Spleen (tissue), 11 donors: ENCODE data around the gene PPP1R18. TPM values are rescaled to one million over a fixed set of nuclear protein-coding genes. Genes with fewer than 3 reads are reported as not detected.
A peak's percentile ranks its signal among the peaks of the same experiment; 100 is the strongest.
"Not testable (repeated sequence)": the region's sequence is repeated elsewhere in the genome, so short reads cannot be mapped to it uniquely, and the experiment has no call there.

Experiments
- DNase-seq: peaks from one replicate; pipeline ENCODE4 v3.0.0-alpha.2; 2020
- H3K27ac ChIP-seq, 8 donors: fragments of 200-600 bp; sonication (generic) in 7 of 8; 1 replicate in 4 of 8; 2 replicates in 4 of 8; pipeline versions ENCODE4 v1.5.0 to v1.8.0; 2016 to 2021; ENCODE audit warnings: inconsistent platforms in 4 of 8, mild to moderate bottlenecking in 4 of 8, moderate library complexity in 1 of 8
- H3K27me3 ChIP-seq, 7 donors: fragments of 200-600 bp; sonication (generic) in 6 of 7; replicated peaks in 1 of 7; 1 replicate in 4 of 7; 2 replicates in 3 of 7; pipeline versions ENCODE4 v1.5.0 to v1.8.0; 2016 to 2021; ENCODE audit warnings: inconsistent platforms in 3 of 7, mild to moderate bottlenecking in 1 of 7
- H3K36me3 ChIP-seq, 6 donors: fragments of 200-600 bp; sonication (generic) in 5 of 6; 1 replicate in 4 of 6; 2 replicates in 2 of 6; pipeline versions ENCODE4 v1.5.0 to v1.8.0; 2016 to 2021; ENCODE audit warnings: inconsistent platforms in 2 of 6
- H3K4me1 ChIP-seq, 6 donors: fragments of 200-600 bp; sonication (generic) in 5 of 6; 1 replicate in 3 of 6; 2 replicates in 3 of 6; pipeline versions ENCODE4 v1.5.0 to v1.8.0; 2016 to 2021; ENCODE audit warnings: inconsistent platforms in 3 of 6
- H3K4me3 ChIP-seq, 8 donors: fragments of 200-600 bp; sonication (generic) in 7 of 8; 1 replicate in 4 of 8; 2 replicates in 4 of 8; pipeline versions ENCODE4 v1.5.0 to v1.8.0; 2016 to 2021; ENCODE audit warnings: inconsistent platforms in 4 of 8, mild to moderate bottlenecking in 4 of 8, moderate library complexity in 2 of 8
- H3K9me3 ChIP-seq, 8 donors: fragments of 200-600 bp; sonication (generic) in 7 of 8; 1 replicate in 4 of 8; 2 replicates in 4 of 8; pipeline versions ENCODE4 v1.5.0 to v1.8.0; 2016 to 2021; ENCODE audit warnings: inconsistent platforms in 4 of 8
- POLR2A ChIP-seq, 3 donors: fragments of 450-650 bp; IDR thresholded peaks; one replicate each; pipeline ENCODE4 v1.5.1; 2017; ENCODE audit warnings: antibody characterized with exemption in 3 of 3, mild to moderate bottlenecking in 1 of 3
- POLR2AphosphoS5 ChIP-seq, 3 donors: sonication (generic); formaldehyde crosslinking; IDR thresholded peaks; one replicate each; pipeline ENCODE4 v1.5.1; 2017; ENCODE audit warnings: antibody characterized with exemption in 3 of 3
- WGBS, 5 donors: extraction: QIAGEN DNeasy Blood & Tissue Kit in 3 of 5; methylation state at CpG; one replicate each; pipeline versions ENCODE4 v1.1.5 to v1.1.7; 2013 to 2018; 5-methylcytosine and 5-hydroxymethylcytosine counted together
- intact Hi-C: fragments of 100-400 bp; cut with DNase I; formaldehyde crosslinking; loops from one replicate; pipeline ENCODE4 v1.15.0; 2023; ENCODE audit warnings: low total_unique reads
- polyA plus RNA-seq, 3 donors: library from polyadenylated mRNA; stranded (reverse); fragments of 200-250 nt; gene quantifications; one replicate each; pipeline ENCODE4 v1.2.1, GENCODE V29; 2013
- total RNA-seq, 7 donors: library from RNA; depleted of rRNA in 3 of 7; stranded (reverse); fragments of >200 nt in 3 of 7; fragmentation: NEBNext Ultra II Directional in 4 of 7; extraction: Animal tissue kit (Norgen Biotek cat#: 25700) in 4 of 7; gene quantifications; one replicate each; pipeline versions ENCODE4 v1.1.0 to v1.2.1, GENCODE V29; 2016 to 2021
- TF ChIP-seq, protein P1 (sequence below), 11 experiments: fragments of 200-600 bp in 7 of 11; fragments of 450-650 bp in 4 of 11; sonication (generic) in 4 of 11; IDR thresholded peaks in 8 of 11; conservative IDR thresholded peaks in 3 of 11; 1 replicate in 7 of 11; 2 replicates in 4 of 11; pipeline versions ENCODE4 v1.4.0 to v1.8.0; 2016 to 2021; ENCODE audit warnings: antibody characterized with exemption in 11 of 11, inconsistent platforms in 4 of 11, mild to moderate bottlenecking in 1 of 11
- donor health status: healthy with polysubstance abuse.
- donor health status: DM: no; HTN: no; CAD: no; lungs with moderate emphysema.
- donor health status: DM: no; HTN: no; CAD: no.
- donor health status: Bipolar disorder and iron deficiency.
- donor health status: healthy.
- donor health status: DM: no; HTN: no; CAD: no.
- donor health status: DM: yes; HTN: yes; CAD: no.

PPP1R18 gene
- total and polyA plus RNA-seq, 10 donors = 128 to 188 (median 155) TPM

DNA sequence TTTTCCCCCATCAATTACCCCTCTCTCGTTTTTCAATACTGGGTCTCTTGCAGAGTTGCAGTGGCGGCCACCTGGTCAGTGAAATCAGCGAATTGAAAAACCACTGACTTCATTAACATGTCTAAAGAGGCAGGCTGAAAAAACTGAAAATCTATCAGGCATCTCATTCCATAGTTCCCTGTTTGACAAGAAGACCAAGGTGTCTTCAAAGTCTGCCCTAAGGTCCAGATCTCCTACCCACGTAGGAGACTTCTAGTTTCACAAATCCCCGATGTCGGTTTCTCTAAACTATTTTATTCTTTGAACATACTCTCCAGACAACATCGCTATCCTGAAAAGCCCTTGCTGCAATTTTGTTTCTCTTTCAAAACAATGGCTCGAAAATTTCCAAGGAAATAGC is 32.9 kb upstream of the PPP1R18 start:
- intact Hi-C loops = no loop called here
- TF ChIP-seq POLR2A (IDR thresholded peaks at IDR 0.05) (no peak), POLR2AphosphoS5 (IDR thresholded peaks at IDR 0.05) (no peak)
- TF ChIP-seq, protein P1, sequence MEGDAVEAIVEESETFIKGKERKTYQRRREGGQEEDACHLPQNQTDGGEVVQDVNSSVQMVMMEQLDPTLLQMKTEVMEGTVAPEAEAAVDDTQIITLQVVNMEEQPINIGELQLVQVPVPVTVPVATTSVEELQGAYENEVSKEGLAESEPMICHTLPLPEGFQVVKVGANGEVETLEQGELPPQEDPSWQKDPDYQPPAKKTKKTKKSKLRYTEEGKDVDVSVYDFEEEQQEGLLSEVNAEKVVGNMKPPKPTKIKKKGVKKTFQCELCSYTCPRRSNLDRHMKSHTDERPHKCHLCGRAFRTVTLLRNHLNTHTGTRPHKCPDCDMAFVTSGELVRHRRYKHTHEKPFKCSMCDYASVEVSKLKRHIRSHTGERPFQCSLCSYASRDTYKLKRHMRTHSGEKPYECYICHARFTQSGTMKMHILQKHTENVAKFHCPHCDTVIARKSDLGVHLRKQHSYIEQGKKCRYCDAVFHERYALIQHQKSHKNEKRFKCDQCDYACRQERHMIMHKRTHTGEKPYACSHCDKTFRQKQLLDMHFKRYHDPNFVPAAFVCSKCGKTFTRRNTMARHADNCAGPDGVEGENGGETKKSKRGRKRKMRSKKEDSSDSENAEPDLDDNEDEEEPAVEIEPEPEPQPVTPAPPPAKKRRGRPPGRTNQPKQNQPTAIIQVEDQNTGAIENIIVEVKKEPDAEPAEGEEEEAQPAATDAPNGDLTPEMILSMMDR (IDR thresholded peaks at IDR 0.05 in 8 of 11, conservative IDR thresholded peaks at IDR 0.05 in 3 of 11) = no peak
- H3K9me3 ChIP-seq = no peaks in the 10 kb centered on the region
- DNase-seq = peak; percentile 37
- peaks cover 0 to 36% (median 22%) of the 10 kb centered on the region in 6 donors for H3K36me3 ChIP-seq
- H3K4me1 ChIP-seq = peaks cover 31 to 80% (median 70%) of the 10 kb centered on the region in 6 donors
- WGBS, 5 donors = 13 to 16% (median 16%) methylated on average over 8 of the region's 8 CpGs
- H3K4me3 ChIP-seq = peak overlapping the region; percentile 80 to 97 (median 94)
- no peaks in the 10 kb centered on the region for H3K27me3 ChIP-seq
- peak overlapping the region; percentile 76 to 99 (median 98) for H3K27ac ChIP-seq

DNA sequence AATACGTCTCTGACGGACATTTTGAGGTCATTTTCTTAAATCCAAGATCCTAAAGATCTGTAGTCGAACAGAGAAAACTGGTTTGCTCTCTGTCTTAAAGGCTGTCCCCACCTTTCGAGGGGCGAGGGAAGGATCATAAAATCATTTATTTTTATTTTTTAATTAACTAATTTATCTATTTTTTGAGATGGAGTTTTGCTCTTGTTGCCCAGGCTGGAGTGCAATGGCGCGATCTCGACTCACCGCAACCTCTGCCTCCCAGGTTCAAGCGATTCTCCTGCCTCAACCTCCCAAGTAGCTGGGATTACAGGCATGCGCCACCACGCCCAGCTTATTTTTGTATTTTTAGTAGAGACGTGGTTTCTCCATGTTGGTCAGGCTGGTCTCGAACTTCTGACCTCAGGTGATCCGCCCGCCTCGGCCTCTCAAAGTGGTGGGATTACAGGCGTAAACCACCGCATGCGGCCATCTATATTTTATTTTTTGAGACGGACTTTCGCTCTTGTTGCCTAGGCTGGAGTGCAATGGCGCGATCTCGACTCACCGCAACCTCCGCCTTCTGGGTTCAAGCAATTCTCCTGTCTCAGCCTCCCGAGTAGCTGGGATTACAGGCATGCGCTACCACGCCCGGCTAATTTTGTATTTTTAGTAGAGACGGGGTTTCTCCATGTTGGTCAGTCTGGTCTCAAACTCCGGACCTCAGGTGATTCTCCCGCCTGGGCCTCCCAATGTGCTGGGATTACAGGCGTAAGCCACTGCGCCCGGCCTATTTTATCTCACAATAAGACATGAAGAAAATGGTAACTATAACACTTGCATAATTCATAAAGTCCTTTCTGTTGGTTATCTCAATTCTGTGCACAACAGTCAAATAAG is 31.6 kb upstream of the PPP1R18 start:
- H3K4me1 ChIP-seq = peaks cover 25 to 70% (median 57%) of the 10 kb centered on the region in 6 donors
- peaks cover 0 to 36% (median 19%) of the 10 kb centered on the region in 6 donors for H3K36me3 ChIP-seq
- H3K9me3 ChIP-seq, intact Hi-C loops, H3K27me3 ChIP-seq, DNase-seq: not testable (repeated sequence)
- peak overlapping the region; percentile 23 to 92 (median 49) for H3K4me3 ChIP-seq
- peak overlapping the region; percentile 78 to 99 (median 97) for H3K27ac ChIP-seq
- 71 to 78% (median 77%) methylated on average over 36 to 37 of the region's 37 CpGs for WGBS, 5 donors

DNA sequence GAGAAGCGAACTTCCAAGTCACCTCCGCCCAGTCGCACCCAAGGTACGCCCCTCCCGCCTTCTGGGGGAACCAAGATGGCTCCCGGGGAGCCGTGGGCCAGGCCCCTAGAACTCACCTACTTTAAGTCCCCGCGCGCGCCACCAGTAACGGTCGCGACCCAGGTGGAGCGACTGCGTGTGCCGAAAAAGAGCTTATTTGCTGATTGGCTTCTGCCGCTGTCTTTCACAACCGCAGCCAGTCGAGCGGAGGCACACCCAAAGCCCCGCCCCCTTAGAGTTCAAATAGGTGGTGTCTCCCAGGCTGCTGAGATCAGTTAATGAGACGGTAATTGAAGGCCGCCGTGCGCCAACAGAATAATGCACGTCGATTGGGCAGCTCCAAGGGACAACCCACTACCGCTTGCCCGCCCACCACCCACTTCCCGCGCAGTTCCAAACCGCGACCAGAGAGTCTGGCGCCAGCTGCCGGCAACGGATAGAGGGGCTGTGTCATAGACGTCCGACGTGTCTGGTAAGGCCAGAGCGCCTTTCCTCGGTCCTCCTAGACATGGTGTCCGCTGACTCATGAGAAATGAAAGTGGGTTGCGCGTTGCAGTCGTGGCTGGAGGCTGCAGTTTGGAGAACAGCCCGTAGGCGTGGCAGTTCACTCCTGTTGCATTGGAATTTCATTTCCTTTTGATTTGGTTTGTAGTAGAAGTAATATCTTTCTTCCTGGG is 30.8 kb upstream of the PPP1R18 start, which contains the start of gene MDC1:
TSS of gene MDC1 (minus strand) at position 153 of the 716 bp plus-strand sequence. CDS start 2,106 bp downstream, outside the sequence.
- intact Hi-C loops = no loop called here
- peak; percentile 100 for DNase-seq
- 0% methylated on average over 31 to 48 of the region's 48 CpGs for WGBS, 5 donors
- peaks cover 17 to 65% (median 49%) of the 10 kb centered on the region in 6 donors for H3K4me1 ChIP-seq
- peak within 1 kb of the TSS; percentile 93 to 99 (median 97) for H3K27ac ChIP-seq
- peak within 1 kb of the TSS; percentile 48 to 92 (median 56) for H3K4me3 ChIP-seq
- TF ChIP-seq POLR2AphosphoS5 (IDR thresholded peaks at IDR 0.05) (peak; percentile 98 to 100 (median 99)), POLR2A (IDR thresholded peaks at IDR 0.05) (peak; percentile 25 to 96 (median 92))
- TF ChIP-seq, protein P1 (IDR thresholded peaks at IDR 0.05 in 8 of 11, conservative IDR thresholded peaks at IDR 0.05 in 3 of 11) = peak; percentile 49 to 89 (median 76)
- no peaks in the 10 kb centered on the region for H3K9me3 ChIP-seq
- H3K36me3 ChIP-seq = peaks cover 0 to 36% (median 21%) of the 10 kb centered on the region in 6 donors
- H3K27me3 ChIP-seq = no peaks in the 10 kb centered on the region

- WGBS, 5 donors = 1 to 7% (median 3%) methylated on average over 3 to 8 of the region's 8 CpGs
- no peak for DNase-seq
- peaks cover 0 to 36% (median 25%) of the 10 kb centered on the region in 6 donors for H3K36me3 ChIP-seq
- H3K4me3 ChIP-seq = peak overlapping the region; percentile 48 to 92 (median 56)
- H3K9me3 ChIP-seq = no peaks in the 10 kb centered on the region
- no peaks in the 10 kb centered on the region for H3K27me3 ChIP-seq
- intact Hi-C loops = no loop called here
- H3K4me1 ChIP-seq = peaks cover 12 to 65% (median 44%) of the 10 kb centered on the region in 6 donors
- TF ChIP-seq POLR2AphosphoS5 (IDR thresholded peaks at IDR 0.05) (no peak), POLR2A (IDR thresholded peaks at IDR 0.05) (no peak)
- TF ChIP-seq, protein P1 (IDR thresholded peaks at IDR 0.05 in 8 of 11, conservative IDR thresholded peaks at IDR 0.05 in 3 of 11) = no peak
- H3K27ac ChIP-seq = peak overlapping the region; percentile 93 to 99 (median 97)
These were observed 30.4 kb upstream of the PPP1R18 start for GRCh38 chr6:30716879-30717128.
